OCI-LY7 (cell line): ENCODE results near the gene ABR. TPM values are rescaled to one million over a fixed set of nuclear protein-coding genes. Genes with fewer than 3 reads are reported as not detected.

ENCODE experiments used
- BruUV-seq: library from RNA; stranded (reverse); fragments of 400-500 nt; replicated peaks from 2 replicates; lab custom pipeline; 2021; lab: Mats Ljungman, UMichigan
- CTCF ChIA-PET: fragments of 300-600 bp; sonication (Branson Sonifier 250); formaldehyde crosslinking; loops from one replicate; lab custom pipeline; 2022; ENCODE audit warnings: antibody characterized with exemption; ENCODE audit not compliant: unreplicated experiment; lab: Charles Lee
- POLR2A ChIA-PET: fragments of 300-600 bp; sonication (Branson Sonifier 250); formaldehyde crosslinking; loops from one replicate; lab custom pipeline; 2022; ENCODE audit warnings: antibody characterized with exemption; lab: Charles Lee
- DNase-seq: peaks from one replicate; pipeline ENCODE4 v3.0.0-alpha.2; 2015; ENCODE audit warnings: low spot score
- H2AFZ ChIP-seq: fragments of 200-600 bp; sonication (generic), shearing (Covaris generic); 2 replicates; pipeline ENCODE4 v1.6.1; 2014; ENCODE audit warnings: mild to moderate bottlenecking, antibody characterized with exemption, low read length, moderate library complexity
- H3K27ac ChIP-seq: fragments of 200-600 bp; sonication (generic); 2 replicates; pipeline ENCODE4 v1.5.1; 2014; ENCODE audit warnings: mixed run types, low read depth, mild to moderate bottlenecking, moderate library complexity, low read length, inconsistent platforms; ENCODE audit not compliant: poor library complexity, severe bottlenecking
- H3K36me3 ChIP-seq: fragments of 200-600 bp; sonication (generic); 2 replicates; pipeline ENCODE4 v1.6.1; 2014; ENCODE audit warnings: mild to moderate bottlenecking, antibody characterized with exemption, low read length, moderate library complexity, mixed read lengths; ENCODE audit not compliant: insufficient read depth
- H3K4me1 ChIP-seq: fragments of 200-600 bp; sonication (generic); 2 replicates; pipeline ENCODE4 v1.5.1; 2014; ENCODE audit warnings: mild to moderate bottlenecking, low read length; ENCODE audit not compliant: insufficient read depth, poor library complexity, severe bottlenecking
- H3K4me2 ChIP-seq: fragments of 200-600 bp; sonication (generic); 2 replicates; pipeline ENCODE4 v1.6.1; 2014; ENCODE audit warnings: mild to moderate bottlenecking, low read length
- H3K4me3 ChIP-seq: fragments of 200-600 bp; sonication (generic); 2 replicates; pipeline ENCODE4 v1.5.1; 2014; ENCODE audit warnings: mild to moderate bottlenecking, low read depth, low read length; ENCODE audit not compliant: poor library complexity, severe bottlenecking
- H3K79me2 ChIP-seq: fragments of 200-600 bp; sonication (generic); 2 replicates; pipeline ENCODE4 v1.6.1; 2016; ENCODE audit warnings: low read depth, mild to moderate bottlenecking, low read length, moderate library complexity, mixed read lengths; ENCODE audit not compliant: insufficient read depth
- H3K9me2 ChIP-seq: fragments of 200-600 bp; sonication (generic); 2 replicates; pipeline ENCODE4 v1.6.1; 2016; ENCODE audit warnings: mild to moderate bottlenecking, low read length, mixed read lengths; ENCODE audit not compliant: insufficient read depth
- H3K9me3 ChIP-seq: fragments of 200-600 bp; sonication (generic); 2 replicates; pipeline ENCODE4 v1.6.1; 2014; ENCODE audit warnings: mild to moderate bottlenecking, mixed run types, low read length, mixed read lengths
- H4K20me1 ChIP-seq: fragments of 200-600 bp; sonication (generic); 2 replicates; pipeline ENCODE4 v1.6.1; 2014; ENCODE audit warnings: mild to moderate bottlenecking, antibody characterized with exemption, low read length, moderate library complexity, mixed read lengths; ENCODE audit not compliant: insufficient read depth
- EZH2phosphoT487 ChIP-seq: fragments of 200-600 bp; sonication (generic); IDR thresholded peaks from 2 replicates; pipeline ENCODE4 v1.6.1; 2018; ENCODE audit warnings: low read depth, borderline replicate concordance, mild to moderate bottlenecking, mixed run types, antibody characterized with exemption, low read length, moderate library complexity, mixed read lengths
- intact Hi-C: fragments of 100-400 bp; cut with micrococcal nuclease; formaldehyde crosslinking; loops from one replicate; pipeline ENCODE4 v1.10.0; 2022; ENCODE audit not compliant: unreplicated experiment
- total RNA-seq, 2 experiments: library from RNA; depleted of rRNA in 1 of 2; stranded (reverse); fragments of >200 nt in 1 of 2; shearing (Covaris generic) in 1 of 2; gene quantifications; 2 replicates each; pipeline ENCODE4 v1.2.3, GENCODE V29; 2014 to 2022
- TF ChIP-seq, protein P1 (sequence below): fragments of 200-600 bp; sonication (generic); conservative IDR thresholded peaks from 2 replicates; pipeline ENCODE4 v1.5.1; 2014; ENCODE audit warnings: mild to moderate bottlenecking, antibody characterized with exemption, low read length, moderate library complexity, mixed read lengths

Gene ABR
- total RNA-seq, 2 experiments from 2014 or later: 164 to 181 TPM

DNA sequence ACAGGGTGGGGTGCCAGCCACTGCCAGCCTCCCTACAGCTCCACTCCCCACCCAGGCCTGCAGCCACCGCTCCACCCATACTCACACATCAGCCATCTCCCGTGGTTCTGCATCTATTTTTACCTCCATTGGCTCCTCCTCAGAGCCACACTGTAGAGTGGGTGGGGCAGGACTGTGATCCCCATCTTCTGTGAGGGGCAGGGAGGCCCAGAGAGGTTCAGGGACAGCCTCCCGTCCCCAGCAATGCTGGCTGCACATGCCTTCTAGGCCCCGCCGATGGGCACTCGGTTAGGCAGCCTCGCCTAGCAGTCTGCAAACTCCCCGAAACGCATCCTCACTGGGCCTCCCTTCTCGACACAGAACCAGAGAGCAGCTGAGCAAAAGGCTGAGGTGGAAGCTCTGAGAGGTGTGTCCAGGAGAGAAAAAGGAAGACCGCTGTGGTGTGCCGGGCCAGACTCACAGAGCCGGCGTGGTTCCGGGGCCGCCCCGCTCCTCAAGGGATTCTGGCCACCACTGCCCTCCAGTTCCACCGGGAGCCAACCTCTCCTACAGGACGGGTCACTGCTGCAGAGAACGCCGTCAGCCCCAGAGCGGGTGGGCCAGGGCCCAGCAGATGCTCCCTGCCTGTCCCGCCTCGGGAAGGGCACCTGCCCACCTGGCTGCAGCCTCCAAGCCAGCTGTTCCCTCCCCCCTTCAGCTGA is 71.9 kb downstream of the ABR start:
- H3K4me3 ChIP-seq: no peak overlapping the region
- peaks cover 18% of the 10 kb centered on the region; the same call in 1 of the 2 replicates for H3K36me3 ChIP-seq
- TF ChIP-seq, protein P1, sequence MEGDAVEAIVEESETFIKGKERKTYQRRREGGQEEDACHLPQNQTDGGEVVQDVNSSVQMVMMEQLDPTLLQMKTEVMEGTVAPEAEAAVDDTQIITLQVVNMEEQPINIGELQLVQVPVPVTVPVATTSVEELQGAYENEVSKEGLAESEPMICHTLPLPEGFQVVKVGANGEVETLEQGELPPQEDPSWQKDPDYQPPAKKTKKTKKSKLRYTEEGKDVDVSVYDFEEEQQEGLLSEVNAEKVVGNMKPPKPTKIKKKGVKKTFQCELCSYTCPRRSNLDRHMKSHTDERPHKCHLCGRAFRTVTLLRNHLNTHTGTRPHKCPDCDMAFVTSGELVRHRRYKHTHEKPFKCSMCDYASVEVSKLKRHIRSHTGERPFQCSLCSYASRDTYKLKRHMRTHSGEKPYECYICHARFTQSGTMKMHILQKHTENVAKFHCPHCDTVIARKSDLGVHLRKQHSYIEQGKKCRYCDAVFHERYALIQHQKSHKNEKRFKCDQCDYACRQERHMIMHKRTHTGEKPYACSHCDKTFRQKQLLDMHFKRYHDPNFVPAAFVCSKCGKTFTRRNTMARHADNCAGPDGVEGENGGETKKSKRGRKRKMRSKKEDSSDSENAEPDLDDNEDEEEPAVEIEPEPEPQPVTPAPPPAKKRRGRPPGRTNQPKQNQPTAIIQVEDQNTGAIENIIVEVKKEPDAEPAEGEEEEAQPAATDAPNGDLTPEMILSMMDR: no peak
- TF ChIP-seq EZH2phosphoT487: no peak
- H3K4me2 ChIP-seq: no peak overlapping the region
- ChIA-PET CTCF (no interaction called here), POLR2A (no interaction called here)
- no peaks in the 10 kb centered on the region for H4K20me1 ChIP-seq
- H3K79me2 ChIP-seq: no peaks in the 10 kb centered on the region
- H2AFZ ChIP-seq: no peak overlapping the region
- no peak overlapping the region for H3K27ac ChIP-seq
- peaks cover 24% of the 10 kb centered on the region for H3K4me1 ChIP-seq
- no TSS peak for BruUV-seq
- intact Hi-C loops: no loop called here
- H3K9me2 ChIP-seq: no peaks in the 10 kb centered on the region
- DNase-seq: no peak
- no peaks in the 10 kb centered on the region for H3K9me3 ChIP-seq

DNA sequence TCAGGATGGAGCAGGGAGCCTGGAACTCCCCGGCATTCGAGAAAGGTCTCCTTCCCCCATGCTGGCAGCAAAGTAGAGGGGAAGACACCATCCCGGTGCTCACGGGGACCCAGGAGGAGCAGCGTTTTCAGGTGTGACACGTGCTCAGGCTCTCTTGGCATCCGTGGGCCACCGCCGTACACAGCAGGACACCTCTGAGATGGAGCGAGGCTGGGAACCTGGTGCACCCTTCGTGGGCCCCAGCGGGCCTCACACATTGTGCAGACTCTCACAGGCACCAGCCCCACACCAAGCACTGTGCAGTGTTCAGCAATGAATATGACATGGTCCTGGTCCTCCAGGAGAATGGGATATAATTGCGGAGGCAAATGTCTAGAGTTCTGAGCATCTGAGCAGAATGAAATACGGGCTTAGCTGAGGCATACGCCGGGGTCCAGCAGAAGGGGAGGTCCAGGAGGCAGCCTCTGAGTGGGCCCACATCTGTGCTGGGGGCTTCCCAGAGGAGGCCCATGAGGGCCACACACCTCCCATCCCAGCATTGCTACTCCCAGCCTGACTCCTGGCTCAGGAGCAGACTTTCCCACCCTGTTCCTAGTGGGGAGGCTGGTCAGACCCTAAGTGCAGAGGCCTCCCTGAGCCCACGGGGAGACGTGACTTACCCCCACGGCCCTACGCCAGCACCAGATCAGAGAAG is 72.6 kb downstream of the ABR start:
- Histone ChIP-seq H2AFZ (no peak overlapping the region), H4K20me1 (no peaks in the 10 kb centered on the region), H3K9me3 (no peaks in the 10 kb centered on the region), H3K4me3 (no peak overlapping the region), H3K36me3 (peaks cover 23% of the 10 kb centered on the region; the same call in 1 of the 2 replicates), H3K4me2 (no peak overlapping the region), H3K4me1 (peaks cover 24% of the 10 kb centered on the region), H3K9me2 (no peaks in the 10 kb centered on the region), H3K27ac (no peak overlapping the region), H3K79me2 (no peaks in the 10 kb centered on the region)
- no peak for TF ChIP-seq EZH2phosphoT487
- TF ChIP-seq, protein P1: no peak
- no peak for DNase-seq
- no TSS peak for BruUV-seq
- intact Hi-C loops: no loop called here
- CTCF ChIA-PET: no interaction called here
- POLR2A ChIA-PET: no interaction called here

DNA sequence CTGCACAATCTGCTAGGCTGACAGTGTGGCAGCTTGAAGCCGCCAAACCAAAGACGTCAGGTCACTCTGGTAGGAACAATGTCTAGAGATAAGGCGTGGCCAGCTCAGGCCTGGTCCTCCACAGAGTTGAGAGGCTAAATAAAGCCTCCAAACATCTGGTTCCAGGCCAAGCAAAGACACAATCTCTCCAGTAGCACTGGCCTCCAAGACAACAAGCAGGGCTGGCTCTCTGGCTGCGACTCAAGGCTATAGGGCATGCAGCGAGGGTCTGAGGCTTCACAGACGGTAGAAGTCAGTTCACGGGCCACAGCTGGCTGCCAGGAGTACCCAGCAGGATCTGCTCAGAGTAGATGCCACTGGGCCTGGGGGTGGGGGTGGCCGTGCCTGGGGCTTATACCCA is 75.6 kb downstream of the ABR start:
- Histone ChIP-seq H3K9me2 (no peaks in the 10 kb centered on the region), H3K36me3 (peaks cover 37% of the 10 kb centered on the region), H3K9me3 (no peaks in the 10 kb centered on the region), H3K79me2 (no peaks in the 10 kb centered on the region), H3K4me2 (no peak overlapping the region), H2AFZ (no peak overlapping the region), H3K27ac (no peak overlapping the region), H3K4me3 (no peak overlapping the region), H3K4me1 (peaks cover 5% of the 10 kb centered on the region), H4K20me1 (no peaks in the 10 kb centered on the region)
- ChIA-PET CTCF (no interaction called here), POLR2A (no interaction called here)
- intact Hi-C loops: no loop called here
- DNase-seq: no peak
- TF ChIP-seq, protein P1: no peak
- no peak for TF ChIP-seq EZH2phosphoT487
- BruUV-seq: no TSS peak
